Transverse colon (tissue), 4 donors: Measurements from ENCODE around the gene R3HDM4. TPM values are rescaled to one million over a fixed set of nuclear protein-coding genes. Genes with fewer than 3 reads are reported as not detected.
A peak's percentile ranks its signal among the peaks of the same experiment; 100 is the strongest.
"Not testable (repeated sequence)": the region's sequence is repeated elsewhere in the genome, so short reads cannot be mapped to it uniquely, and the experiment has no call there.

Experiments used
- DNase-seq: peaks from one replicate; pipeline ENCODE4 v3.0.0-alpha.2; 2019
- H3K27ac ChIP-seq, 4 donors: fragments of 200-600 bp; sonication (generic); 2 replicates each; pipeline ENCODE4 v1.5.1; 2016 to 2018; ENCODE audit warnings: inconsistent platforms in 4 of 4
- H3K27me3 ChIP-seq: fragments of 200-600 bp; sonication (generic); 2 replicates; pipeline ENCODE4 v1.5.1; 2017; ENCODE audit warnings: inconsistent platforms
- H3K36me3 ChIP-seq, 4 donors: fragments of 200-600 bp; sonication (generic); 2 replicates each; pipeline ENCODE4 v1.5.1; 2017 to 2019; ENCODE audit warnings: inconsistent platforms in 4 of 4
- H3K4me1 ChIP-seq, 4 donors: fragments of 200-600 bp; sonication (generic); 2 replicates each; pipeline ENCODE4 v1.5.1; 2017 to 2020; ENCODE audit warnings: inconsistent platforms in 4 of 4
- H3K4me3 ChIP-seq, 4 donors: fragments of 200-600 bp; sonication (generic); 1 replicate in 1 of 4; 2 replicates in 3 of 4; pipeline versions ENCODE4 v1.5.1 to v1.6.1; 2017 to 2019; ENCODE audit warnings: inconsistent platforms in 4 of 4
- H3K9me3 ChIP-seq, 2 donors: fragments of 200-600 bp; sonication (generic); 2 replicates each; pipeline ENCODE4 v1.5.1; 2017 to 2019; ENCODE audit warnings: inconsistent platforms in 2 of 2
- CTCF ChIP-seq, 5 experiments: fragments of 200-600 bp in 3 of 5; fragments of 450-650 bp in 2 of 5; sonication (generic) in 3 of 5; IDR thresholded peaks; 1 replicate in 2 of 5; 2 replicates in 3 of 5; pipeline ENCODE4 v1.5.1; 2016 to 2017; ENCODE audit warnings: antibody characterized with exemption in 5 of 5, inconsistent platforms in 3 of 5, mild to moderate bottlenecking in 2 of 5, moderate library complexity in 1 of 5
- EP300 ChIP-seq: sonication (generic); formaldehyde crosslinking; IDR thresholded peaks from one replicate; pipeline ENCODE4 v1.6.1; 2017; ENCODE audit warnings: antibody characterized with exemption, low read depth
- POLR2A ChIP-seq: fragments of 450-650 bp; IDR thresholded peaks from one replicate; pipeline ENCODE4 v1.6.1; 2016; ENCODE audit warnings: antibody characterized with exemption, mild to moderate bottlenecking, moderate library complexity
- POLR2AphosphoS5 ChIP-seq, 3 donors: sonication (generic); formaldehyde crosslinking; IDR thresholded peaks; one replicate each; pipeline ENCODE4 v1.6.1; 2016; ENCODE audit warnings: antibody characterized with exemption in 3 of 3
- WGBS, 2 donors: methylation state at CpG; one replicate each; pipeline ENCODE4 v1.1.5; 2018; ENCODE audit warnings: low coverage in 1 of 2; 5-methylcytosine and 5-hydroxymethylcytosine counted together
- in situ Hi-C, 4 donors: fragments of 200-750 bp; cut with MboI; loops; one replicate each; pipeline versions ENCODE4 v1.15.0 to v1.15.1; 2017; ENCODE audit warnings: low sequenced_read_pairs in 3 of 4, low pct_ligation_motif_present in 1 of 4, low pct_unique_long_range_greater_than_20kb in 1 of 4
- intact Hi-C: fragments of 100-400 bp; cut with DNase I; formaldehyde crosslinking; loops from one replicate; pipeline ENCODE4 v1.15.1; 2023; ENCODE audit warnings: low total_unique reads
- small RNA-seq, 4 donors: library from RNA; depleted of rRNA; stranded (forward); fragments of <200 nt; gene quantifications; one replicate each; pipeline ENCODE3, GENCODE V24; 2016
- total RNA-seq, 4 donors: library from RNA; depleted of rRNA; stranded (reverse); fragments of >200 nt; gene quantifications; one replicate each; pipeline ENCODE4 v1.1.0, GENCODE V29; 2016

Gene R3HDM4
- total RNA-seq, 4 donors from 2014 or later = 43.8 to 49.4 (median 46.7) TPM

DNA sequence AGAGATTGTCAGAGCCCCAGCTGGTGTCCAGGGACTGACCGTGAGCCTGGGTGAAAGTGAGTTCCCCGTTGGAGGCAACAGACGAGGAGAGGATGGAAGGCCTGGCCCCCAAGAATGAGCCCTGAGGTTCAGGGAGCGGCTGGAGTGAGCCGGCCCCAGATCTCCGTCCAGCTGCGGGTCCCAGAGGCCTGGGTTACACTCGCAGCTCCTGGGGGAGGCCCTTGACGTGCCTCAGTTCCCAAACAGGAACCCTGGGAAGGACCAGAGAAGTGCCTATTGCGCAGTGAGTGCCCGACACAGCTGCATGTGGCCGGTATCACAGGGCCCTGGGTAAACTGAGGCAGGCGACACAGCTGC, 62.1 kb downstream of the R3HDM4 start:
- no peaks in the 10 kb centered on the region for H3K36me3 ChIP-seq
- in situ Hi-C loops = loop anchor here in 3 of 4 donors (10.0 to 25.0 kb wide), 5 partner anchors 74 to 136 kb away; partner anchors contain the start of genes WDR18 (in 2 of the 3) and ARID3A (in 1 of the 3)
- intact Hi-C loops = no loop called here
- H3K27ac ChIP-seq = peak overlapping the region; percentile 62 to 87 (median 78)
- H3K4me3 ChIP-seq = no peak overlapping the region
- peaks cover 0 to 13% (median 3%) of the 10 kb centered on the region in 4 donors for H3K4me1 ChIP-seq
- peaks cover 73% of the 10 kb centered on the region for H3K27me3 ChIP-seq
- DNase-seq = no peak
- WGBS, 2 donors = 32% methylated on average over 13 of the region's 13 CpGs; no CpG with 5 or more reads in 1 of the 2 donors
- TF ChIP-seq EP300 = no peak
- no peak for TF ChIP-seq CTCF (IDR thresholded peaks at IDR 0.05)
- TF ChIP-seq POLR2A = no peak
- no peak for TF ChIP-seq POLR2AphosphoS5 (IDR thresholded peaks at IDR 0.05)
- H3K9me3 ChIP-seq = no peaks in the 10 kb centered on the region

GRCh38 chr19:850221-850978, 62.6 kb downstream of the R3HDM4 start:
- Histone ChIP-seq H3K9me3 (no peaks in the 10 kb centered on the region), H3K4me1 (peaks cover 0 to 13% (median 3%) of the 10 kb centered on the region in 4 donors), H3K27me3 (peaks cover 78% of the 10 kb centered on the region), H3K4me3 (no peak overlapping the region), H3K27ac (peak overlapping the region; percentile 62 to 87 (median 78)), H3K36me3 (no peaks in the 10 kb centered on the region)
- DNase-seq = peak; percentile 82
- TF ChIP-seq POLR2AphosphoS5 (IDR thresholded peaks at IDR 0.05) (peak; percentile 65 to 84 (median 79)), EP300 (peak; percentile 89), POLR2A (no peak), CTCF (IDR thresholded peaks at IDR 0.05) (no peak)
- intact Hi-C loops = no loop called here
- WGBS, 2 donors = 21% methylated on average over 19 of the region's 28 CpGs; no CpG with 5 or more reads in 1 of the 2 donors
- in situ Hi-C loops = loop anchor here in 3 of 4 donors (10.0 to 25.0 kb wide), 5 partner anchors 74 to 137 kb away; partner anchors contain the start of genes WDR18 (in 2 of the 3) and ARID3A (in 1 of the 3)

DNA sequence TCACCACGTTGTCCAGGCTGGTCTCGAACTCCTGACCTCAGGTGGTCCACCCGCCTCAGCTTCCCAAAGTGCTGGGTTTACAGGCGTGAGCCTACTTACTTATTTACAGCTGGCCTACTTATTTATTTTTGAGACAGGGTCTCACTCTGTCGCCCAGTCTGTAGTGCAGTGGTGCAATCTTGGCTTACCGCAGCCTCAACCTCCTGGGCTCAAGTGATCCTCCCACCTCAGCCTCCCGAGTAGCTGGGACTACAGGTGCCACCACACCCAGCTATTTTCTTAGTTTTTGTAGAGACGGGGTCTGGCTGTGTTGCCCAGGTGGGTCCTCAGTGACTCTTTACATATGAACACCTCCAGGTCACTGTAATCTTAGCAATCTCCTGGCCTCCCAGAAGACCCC, 63.8 kb downstream of the R3HDM4 start:
- H3K4me3 ChIP-seq, H3K9me3 ChIP-seq, in situ Hi-C loops, H3K36me3 ChIP-seq, DNase-seq, H3K27ac ChIP-seq: not testable (repeated sequence)
- intact Hi-C loops = loop anchor here (10.0 kb wide), 1 partner anchor 74 kb away; no protein-coding TSS in a partner anchor
- peaks cover 0 to 13% (median 3%) of the 10 kb centered on the region in 4 donors for H3K4me1 ChIP-seq
- 63% methylated on average over 8 of the region's 8 CpGs; no CpG with 5 or more reads in 1 of the 2 donors for WGBS, 2 donors
- peaks cover 88% of the 10 kb centered on the region for H3K27me3 ChIP-seq

DNA sequence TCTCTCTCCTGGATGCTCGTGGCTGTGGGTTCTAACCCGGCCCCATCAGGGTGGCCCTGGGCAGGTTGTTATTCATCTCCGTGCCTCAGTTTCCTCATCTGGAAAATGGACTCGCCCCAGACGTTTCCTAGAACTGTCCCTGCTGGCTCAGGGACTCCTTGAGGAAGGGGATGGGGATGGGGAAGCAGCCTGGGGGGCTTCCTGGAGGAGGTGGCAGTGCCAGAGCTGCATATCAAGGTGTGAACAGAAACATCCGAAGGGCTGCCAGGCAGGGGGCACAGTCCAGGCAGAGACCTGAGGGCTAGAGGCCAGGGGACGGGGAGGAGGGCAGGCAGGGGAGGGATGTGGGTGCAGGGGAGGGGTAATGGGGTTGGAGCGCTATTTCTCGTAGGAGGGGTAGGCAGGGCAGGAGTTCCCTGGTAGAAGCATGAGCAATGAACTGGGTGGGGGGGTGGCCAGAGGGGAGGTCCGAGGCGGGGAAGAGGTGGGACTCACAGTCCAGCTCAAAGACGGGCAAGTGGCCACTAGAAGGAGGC, 64.6 kb downstream of the R3HDM4 start:
- no peak for DNase-seq
- H3K4me1 ChIP-seq = peaks cover 3 to 19% (median 9%) of the 10 kb centered on the region in 4 donors
- H3K27ac ChIP-seq = no peak overlapping the region
- intact Hi-C loops (loop anchor here (10.0 kb wide), 1 partner anchor 74 kb away; no protein-coding TSS in a partner anchor), in situ Hi-C loops (no loop called here)
- no peaks in the 10 kb centered on the region for H3K9me3 ChIP-seq
- WGBS, 2 donors = 34% methylated on average over 12 of the region's 12 CpGs; no CpG with 5 or more reads in 1 of the 2 donors
- TF ChIP-seq POLR2AphosphoS5 (IDR thresholded peaks at IDR 0.05) (no peak), CTCF (IDR thresholded peaks at IDR 0.05) (no peak), POLR2A (no peak), EP300 (no peak)
- no peak overlapping the region for H3K4me3 ChIP-seq
- H3K36me3 ChIP-seq = no peaks in the 10 kb centered on the region
- peaks cover 90% of the 10 kb centered on the region for H3K27me3 ChIP-seq

Small RNA genes lying within 50 kb of the gene (small RNA-seq; reads per million reads assigned to genes)
- 0 to 0.14 (median 0) reads per million in 4 donors for gene RNU6-9

Other genes starting within 250 kb of the R3HDM4 start
- 10 to 100 TPM; 14.1 to 37.9 (median 31.2) TPM for gene FSTL3, start 236.8 kb downstream of the R3HDM4 start, total RNA-seq
- not detected for gene PRSS57, start 217.8 kb downstream of the R3HDM4 start, total RNA-seq
- gene PALM, start 204.3 kb downstream of the R3HDM4 start, total RNA-seq = 10 to 100 TPM; 14.1 to 99.3 (median 29.8) TPM
- 100 to 1,000 TPM; 197 to 501 (median 402) TPM for gene MISP, start 162.1 kb downstream of the R3HDM4 start, total RNA-seq
- gene PTBP1, start 115.8 kb downstream of the R3HDM4 start, total RNA-seq = 100 to 1,000 TPM; 145 to 258 (median 194) TPM
- gene PLPPR3, start 91.3 kb downstream of the R3HDM4 start, total RNA-seq = not detected
- gene AZU1, start 85.4 kb downstream of the R3HDM4 start, total RNA-seq = not detected
- gene PRTN3, start 72.2 kb downstream of the R3HDM4 start, total RNA-seq = not detected
- 1 to 10 TPM in 1 of 4 donors, under 1 TPM in 1, not detected in 2; 0.79 to 2.2 TPM for gene ELANE, start 60.9 kb downstream of the R3HDM4 start, total RNA-seq
- 100 to 1,000 TPM; 147 to 368 (median 208) TPM for gene CFD, start 53.6 kb downstream of the R3HDM4 start, total RNA-seq
- 100 to 1,000 TPM in 1 of 4 donors, 10 to 100 TPM in 3; 58.1 to 158 (median 78.4) TPM for gene MED16, start 20.0 kb downstream of the R3HDM4 start, total RNA-seq
- not detected for gene RNU6-9, start 19.7 kb downstream of the R3HDM4 start, total RNA-seq
- gene KISS1R, start 4.1 kb upstream of the R3HDM4 start, total RNA-seq = not detected
- 1 to 10 TPM; 2.2 to 8.7 (median 4.3) TPM for gene ARID3A, start 12.8 kb upstream of the R3HDM4 start, total RNA-seq
- 10 to 100 TPM; 23.1 to 47.4 (median 39.0) TPM for gene WDR18, start 71.1 kb upstream of the R3HDM4 start, total RNA-seq
- 1 to 10 TPM in 1 of 4 donors, not detected in 3; 1.6 TPM for gene GRIN3B, start 87.2 kb upstream of the R3HDM4 start, total RNA-seq
- gene TMEM259, start 107.9 kb upstream of the R3HDM4 start, total RNA-seq = 100 to 1,000 TPM; 226 to 676 (median 303) TPM
- not detected for gene RNU6-2, start 108.3 kb upstream of the R3HDM4 start, total RNA-seq
- gene CNN2, start 113.4 kb upstream of the R3HDM4 start, total RNA-seq = 10 to 100 TPM; 39.2 to 57.6 (median 48.2) TPM
- gene ABCA7, start 126.9 kb upstream of the R3HDM4 start, total RNA-seq = 100 to 1,000 TPM in 1 of 4 donors, 10 to 100 TPM in 3; 47.1 to 128 (median 82.0) TPM
- gene ARHGAP45, start 153.9 kb upstream of the R3HDM4 start, total RNA-seq = 100 to 1,000 TPM in 1 of 4 donors, 10 to 100 TPM in 2, 1 to 10 TPM in 1; 10.0 to 174 (median 76.9) TPM
- gene POLR2E, start 182.2 kb upstream of the R3HDM4 start, total RNA-seq = 100 to 1,000 TPM in 2 of 4 donors, 10 to 100 TPM in 2; 74.8 to 167 (median 103) TPM
- gene GPX4, start 190.8 kb upstream of the R3HDM4 start, total RNA-seq = 100 to 1,000 TPM; 115 to 426 (median 261) TPM